IMR-90 (cell line): ENCODE measurements around the gene NET1. TPM values are rescaled to one million over a fixed set of nuclear protein-coding genes. Genes with fewer than 3 reads are reported as not detected.

Experiments
- ATAC-seq: fragments of 200-7000 bp; cut with Tn5 transposase; 2 replicates; pipeline ENCODE4 v1.9.1; 2020; ENCODE audit warnings: low read depth, mild to moderate bottlenecking, moderate library complexity
- BruUV-seq: library from RNA; stranded (reverse); fragments of 400-500 nt; replicated peaks from 2 replicates; lab custom pipeline; 2021; lab: Mats Ljungman, UMichigan
- CTCF ChIA-PET: fragments of 300-600 bp; formaldehyde crosslinking; extraction: SDS; loops from one replicate; lab custom pipeline; 2021; ENCODE audit warnings: antibody characterized with exemption; lab: Yijun Ruan, JAX
- POLR2A ChIA-PET: fragments of 300-600 bp; sonication (Branson Sonifier 250); formaldehyde crosslinking; loops from one replicate; lab custom pipeline; 2022; ENCODE audit warnings: antibody characterized with exemption; ENCODE audit not compliant: unreplicated experiment; lab: Charles Lee
- DNase-seq: peaks from one replicate; pipeline ENCODE4 v3.0.0; 2013
- H2AFZ ChIP-seq: replicated peaks from 2 replicates; pipeline ENCODE3; 2013; ENCODE audit warnings: low read length, mild to moderate bottlenecking; ENCODE audit not compliant: poor library complexity
- H2AK5ac ChIP-seq: 2 replicates; pipeline ENCODE4 v1.6.1; 2013; ENCODE audit warnings: low read depth, low read length, inconsistent platforms
- H2AK9ac ChIP-seq: replicated peaks from 2 replicates; pipeline ENCODE3; 2013; ENCODE audit warnings: mild to moderate bottlenecking, low read depth, low read length, moderate library complexity; ENCODE audit not compliant: poor library complexity
- H2BK120ac ChIP-seq: 2 replicates; pipeline ENCODE4 v1.6.1; 2013; ENCODE audit warnings: low read depth, low read length, inconsistent platforms
- H2BK15ac ChIP-seq: 3 replicates; pipeline ENCODE4 v1.6.1; 2013; ENCODE audit warnings: low read depth, low read length, inconsistent platforms
- H2BK20ac ChIP-seq: 2 replicates; pipeline ENCODE4 v1.6.1; 2013; ENCODE audit warnings: low read depth, mild to moderate bottlenecking, inconsistent platforms, low read length, moderate library complexity
- H2BK5ac ChIP-seq: 2 replicates; pipeline ENCODE4 v1.6.1; 2013; ENCODE audit warnings: mild to moderate bottlenecking, low read depth, low read length, inconsistent platforms; ENCODE audit not compliant: poor library complexity, severe bottlenecking
- H3K14ac ChIP-seq: replicated peaks from 2 replicates; pipeline ENCODE4 v1.6.1; 2013; ENCODE audit warnings: low read depth, low read length, inconsistent platforms
- H3K18ac ChIP-seq: 2 replicates; pipeline ENCODE4 v1.6.1; 2013; ENCODE audit warnings: low read depth, low read length, control low read depth
- H3K23ac ChIP-seq: 2 replicates; pipeline ENCODE4 v1.6.1; 2013; ENCODE audit warnings: low read depth, low read length, inconsistent platforms
- H3K27ac ChIP-seq: 2 replicates; pipeline ENCODE4 v1.5.1; 2013; ENCODE audit warnings: mild to moderate bottlenecking, control low read depth, low read length; ENCODE audit not compliant: insufficient read depth
- H3K27me3 ChIP-seq: 2 replicates; pipeline ENCODE4 v1.6.1; 2013; ENCODE audit warnings: low read length; ENCODE audit not compliant: control insufficient read depth, insufficient read depth
- H3K36me3 ChIP-seq: 2 replicates; pipeline ENCODE4 v1.6.1; 2013; ENCODE audit warnings: low read length, mixed read lengths; ENCODE audit not compliant: control insufficient read depth, insufficient read depth
- H3K4ac ChIP-seq: 2 replicates; pipeline ENCODE4 v1.6.1; 2013; ENCODE audit warnings: low read depth, low read length, inconsistent platforms
- H3K4me1 ChIP-seq: 2 replicates; pipeline ENCODE4 v1.6.1; 2013; ENCODE audit warnings: low read length, mixed read lengths; ENCODE audit not compliant: control insufficient read depth, insufficient read depth
- H3K4me2 ChIP-seq: 2 replicates; pipeline ENCODE4 v1.6.1; 2013; ENCODE audit warnings: low read depth, mild to moderate bottlenecking, control low read depth, low read length, moderate library complexity
- H3K4me3 ChIP-seq: 2 replicates; pipeline ENCODE4 v1.5.1; 2013; ENCODE audit warnings: low read depth, mild to moderate bottlenecking, control low read depth, low read length, moderate library complexity; ENCODE audit not compliant: insufficient read depth
- H3K56ac ChIP-seq: 2 replicates; pipeline ENCODE4 v1.6.1; 2013; ENCODE audit warnings: low read length, inconsistent platforms; ENCODE audit not compliant: insufficient read depth; ENCODE audit errors: extremely low read depth
- H3K79me1 ChIP-seq, 2 experiments: 2 replicates each; pipeline ENCODE4 v1.6.1; 2013; ENCODE audit warnings: low read length in 2 of 2, inconsistent platforms in 1 of 2, low read depth in 1 of 2
- H3K9ac ChIP-seq: 2 replicates; pipeline ENCODE4 v1.6.1; 2013; ENCODE audit warnings: low read depth, low read length, control low read depth
- H3K9me1 ChIP-seq: 2 replicates; pipeline ENCODE4 v1.6.1; 2013; ENCODE audit warnings: low read length, inconsistent platforms; ENCODE audit not compliant: insufficient read depth
- H3K9me3 ChIP-seq: 2 replicates; pipeline ENCODE4 v1.6.1; 2013; ENCODE audit warnings: low read length; ENCODE audit not compliant: control insufficient read depth, insufficient read depth
- H4K20me1 ChIP-seq: 2 replicates; pipeline ENCODE4 v1.6.1; 2013; ENCODE audit warnings: low read length, inconsistent platforms; ENCODE audit not compliant: insufficient read depth
- H4K5ac ChIP-seq: 2 replicates; pipeline ENCODE4 v1.6.1; 2013; ENCODE audit warnings: mild to moderate bottlenecking, low read depth, low read length, control low read depth
- H4K8ac ChIP-seq, 2 experiments: 2 replicates each; pipeline ENCODE4 v1.6.1; 2013; ENCODE audit warnings: low read depth in 2 of 2, low read length in 2 of 2, control low read depth in 1 of 2, inconsistent platforms in 1 of 2
- H4K91ac ChIP-seq: 2 replicates; pipeline ENCODE4 v1.6.1; 2013; ENCODE audit warnings: low read depth, low read length, inconsistent platforms; ENCODE audit not compliant: insufficient read depth
- BHLHE40 ChIP-seq: fragments of 150-350 bp; IDR thresholded peaks from 2 replicates; pipeline ENCODE4 v1.6.1; 2016; ENCODE audit warnings: mild to moderate bottlenecking, low read depth, low read length
- CEBPB ChIP-seq: IDR thresholded peaks from 2 replicates; pipeline ENCODE4 v1.6.1; 2012; ENCODE audit warnings: low read depth, low read length, improper control_type of control experiment
- CHD1 ChIP-seq: IDR thresholded peaks from 2 replicates; pipeline ENCODE4 v1.6.1; 2012; ENCODE audit warnings: low read depth, low read length, improper control_type of control experiment
- FOS ChIP-seq: fragments of 150-350 bp; IDR thresholded peaks from 2 replicates; pipeline ENCODE4 v1.6.1; 2016; ENCODE audit warnings: low read depth, low read length
- MAFK ChIP-seq: IDR thresholded peaks from 2 replicates; pipeline ENCODE4 v1.6.1; 2012; ENCODE audit warnings: low read depth, low read length, improper control_type of control experiment
- MAZ ChIP-seq: IDR thresholded peaks from 2 replicates; pipeline ENCODE4 v1.6.1; 2012; ENCODE audit warnings: low read depth, mild to moderate bottlenecking, low read length, improper control_type of control experiment, moderate library complexity, borderline replicate concordance
- MXI1 ChIP-seq: IDR thresholded peaks from 2 replicates; pipeline ENCODE4 v1.6.1; 2012; ENCODE audit warnings: low read depth, mild to moderate bottlenecking, low read length, moderate library complexity, borderline replicate concordance
- NFE2L2 ChIP-seq: fragments of 150-350 bp; IDR thresholded peaks from 2 replicates; pipeline ENCODE4 v1.6.1; 2016; ENCODE audit warnings: low read depth, mild to moderate bottlenecking, low read length
- POLR2A ChIP-seq: IDR thresholded peaks from 2 replicates; pipeline ENCODE4 v1.6.1; 2012; ENCODE audit warnings: mild to moderate bottlenecking, low read depth, low read length
- RAD21 ChIP-seq: IDR thresholded peaks from 2 replicates; pipeline ENCODE4 v1.6.1; 2012; ENCODE audit warnings: low read length, improper control_type of control experiment
- RCOR1 ChIP-seq: IDR thresholded peaks from 2 replicates; pipeline ENCODE4 v1.6.1; 2012; ENCODE audit warnings: mild to moderate bottlenecking, low read length, improper control_type of control experiment; ENCODE audit not compliant: insufficient replicate concordance
- RFX5 ChIP-seq: IDR thresholded peaks from 2 replicates; pipeline ENCODE4 v1.8.0; 2012; ENCODE audit warnings: low read depth, mild to moderate bottlenecking, low read length, moderate library complexity
- SMC3 ChIP-seq: fragments of 150-350 bp; IDR thresholded peaks from 2 replicates; pipeline ENCODE4 v1.6.1; 2016; ENCODE audit warnings: low read depth, mild to moderate bottlenecking, antibody characterized with exemption, low read length, moderate library complexity
- WGBS, 2 experiments: methylation state at CpG; one replicate each; pipeline versions ENCODE4 v1.1.5 to v1.1.7; 2013; ENCODE audit warnings: missing lambda C conversion rate in 2 of 2; ENCODE audit not compliant: insufficient read length in 1 of 2; ENCODE audit errors: extremely low coverage in 2 of 2; 5-methylcytosine and 5-hydroxymethylcytosine counted together
- dilution Hi-C: fragments of 300-500 bp; cut with HindIII; formaldehyde crosslinking; loops from one replicate; pipeline ENCODE4 v1.14.3; 2018; ENCODE audit warnings: low sequenced_read_pairs; ENCODE audit not compliant: unreplicated experiment
- in situ Hi-C: fragments of 300-500 bp; cut with MboI; formaldehyde crosslinking; loops from 3 replicates; pipeline ENCODE4 v1.14.3; 2019; ENCODE audit warnings: low sequenced_read_pairs, inconsistent platforms, mixed read lengths
- intact Hi-C: fragments of 100-400 bp; cut with micrococcal nuclease; formaldehyde crosslinking; loops from 2 replicates; pipeline ENCODE4 v1.10.0; 2022
- polyA plus RNA-seq, 3 experiments: library from polyadenylated mRNA; depleted of rRNA; stranded (reverse); fragments of >200 nt; gene quantifications; 2 replicates each; pipeline ENCODE4 v1.2.3, GENCODE V29; 2012; ENCODE audit warnings: low replicate concordance in 1 of 3
- total RNA-seq: library from RNA; depleted of rRNA; stranded (reverse); fragments of >200 nt; gene quantifications from 2 replicates; pipeline ENCODE4 v1.2.3, GENCODE V29; 2012
- TF ChIP-seq, protein P1 (sequence below): conservative IDR thresholded peaks from 2 replicates; pipeline ENCODE4 v1.5.1; 2012; ENCODE audit warnings: mild to moderate bottlenecking, low read depth, low read length, improper control_type of control experiment
- TF ChIP-seq, protein P2 (sequence below): fragments of 150-350 bp; IDR thresholded peaks from 2 replicates; pipeline ENCODE4 v1.6.1; 2017; ENCODE audit warnings: mild to moderate bottlenecking, antibody characterized with exemption, low read length, low read depth
- TF ChIP-seq, protein P3 (sequence below): fragments of 150-350 bp; IDR thresholded peaks from 2 replicates; pipeline ENCODE4 v1.6.1; 2016; ENCODE audit warnings: low read depth, mild to moderate bottlenecking, low read length, moderate library complexity, borderline replicate concordance

Gene NET1
- total and polyA plus RNA-seq, 2 of the 4 experiments (the other 2 are of a cell fraction) = 20.0 to 54.7 TPM

DNA sequence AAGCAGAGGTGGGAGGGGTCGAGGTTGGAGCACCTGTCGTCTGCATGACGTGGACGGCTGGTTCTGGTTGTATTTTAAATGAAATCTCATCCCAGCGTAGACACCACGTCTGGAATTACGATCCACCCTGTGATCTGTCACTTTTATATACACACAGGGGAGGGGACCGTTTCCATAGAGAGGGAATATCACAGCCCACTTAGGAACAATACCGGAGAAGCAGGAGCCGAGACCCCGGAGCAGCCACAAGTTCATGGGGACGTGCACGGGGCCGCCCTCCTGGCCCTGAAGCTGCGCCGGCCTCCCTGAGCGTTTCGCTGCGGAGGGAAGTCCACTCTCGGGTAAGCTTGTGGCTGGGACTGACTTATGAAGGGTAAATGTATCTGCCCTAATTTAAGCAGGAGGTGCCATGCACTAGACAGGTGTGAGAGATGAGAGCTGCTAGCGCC, 47.4 kb upstream of the NET1 start, which contains the start of gene UCN3:
Gene UCN3, plus strand, starts transcription at position 77 of the 449 bp plus-strand sequence. CDS start 8,755 bp downstream, outside the sequence.
- Histone ChIP-seq H3K9me3 (no peaks in the 10 kb centered on the region), H2BK15ac (no peak within 1 kb of the TSS), H3K14ac (no peak within 1 kb of the TSS), H3K18ac (no peak within 1 kb of the TSS), H3K56ac (no peak within 1 kb of the TSS), H2AFZ (no peak within 1 kb of the TSS), H3K27ac (no peak within 1 kb of the TSS), H2BK20ac (no peak within 1 kb of the TSS), H2AK5ac (no peak within 1 kb of the TSS), H3K27me3 (peaks cover 7% of the 10 kb centered on the region), H2BK5ac (no peak within 1 kb of the TSS), H3K4me1 (no peaks in the 10 kb centered on the region), H3K9me1 (no peaks in the 10 kb centered on the region), H2BK120ac (no peak within 1 kb of the TSS), H3K4me2 (no peak within 1 kb of the TSS), H2AK9ac (no peak within 1 kb of the TSS), H4K5ac (no peak within 1 kb of the TSS), H3K23ac (no peak within 1 kb of the TSS), H4K8ac (no peak within 1 kb of the TSS), H4K91ac (no peak within 1 kb of the TSS), H4K20me1 (no peaks in the 10 kb centered on the region), H3K36me3 (no peaks in the 10 kb centered on the region), H3K4ac (no peak within 1 kb of the TSS), H3K79me1 (no peaks in the 10 kb centered on the region), H3K9ac (no peak within 1 kb of the TSS), H3K4me3 (no peak within 1 kb of the TSS)
- in situ Hi-C loops = no loop called here
- dilution Hi-C loops = no loop called here
- ChIA-PET CTCF (no interaction called here), POLR2A (no interaction called here)
- intact Hi-C loops = no loop called here
- WGBS, 2 experiments = no CpG with 5 or more reads among the region's 21 CpGs
- no TSS peak for BruUV-seq
- TF ChIP-seq NFE2L2 = no peak
- TF ChIP-seq RAD21 = no peak
- TF ChIP-seq, protein P1, sequence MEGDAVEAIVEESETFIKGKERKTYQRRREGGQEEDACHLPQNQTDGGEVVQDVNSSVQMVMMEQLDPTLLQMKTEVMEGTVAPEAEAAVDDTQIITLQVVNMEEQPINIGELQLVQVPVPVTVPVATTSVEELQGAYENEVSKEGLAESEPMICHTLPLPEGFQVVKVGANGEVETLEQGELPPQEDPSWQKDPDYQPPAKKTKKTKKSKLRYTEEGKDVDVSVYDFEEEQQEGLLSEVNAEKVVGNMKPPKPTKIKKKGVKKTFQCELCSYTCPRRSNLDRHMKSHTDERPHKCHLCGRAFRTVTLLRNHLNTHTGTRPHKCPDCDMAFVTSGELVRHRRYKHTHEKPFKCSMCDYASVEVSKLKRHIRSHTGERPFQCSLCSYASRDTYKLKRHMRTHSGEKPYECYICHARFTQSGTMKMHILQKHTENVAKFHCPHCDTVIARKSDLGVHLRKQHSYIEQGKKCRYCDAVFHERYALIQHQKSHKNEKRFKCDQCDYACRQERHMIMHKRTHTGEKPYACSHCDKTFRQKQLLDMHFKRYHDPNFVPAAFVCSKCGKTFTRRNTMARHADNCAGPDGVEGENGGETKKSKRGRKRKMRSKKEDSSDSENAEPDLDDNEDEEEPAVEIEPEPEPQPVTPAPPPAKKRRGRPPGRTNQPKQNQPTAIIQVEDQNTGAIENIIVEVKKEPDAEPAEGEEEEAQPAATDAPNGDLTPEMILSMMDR = no peak
- no peak for TF ChIP-seq RCOR1
- TF ChIP-seq RFX5 = no peak
- no peak for TF ChIP-seq MAFK
- no peak for TF ChIP-seq CHD1
- TF ChIP-seq, protein P2, sequence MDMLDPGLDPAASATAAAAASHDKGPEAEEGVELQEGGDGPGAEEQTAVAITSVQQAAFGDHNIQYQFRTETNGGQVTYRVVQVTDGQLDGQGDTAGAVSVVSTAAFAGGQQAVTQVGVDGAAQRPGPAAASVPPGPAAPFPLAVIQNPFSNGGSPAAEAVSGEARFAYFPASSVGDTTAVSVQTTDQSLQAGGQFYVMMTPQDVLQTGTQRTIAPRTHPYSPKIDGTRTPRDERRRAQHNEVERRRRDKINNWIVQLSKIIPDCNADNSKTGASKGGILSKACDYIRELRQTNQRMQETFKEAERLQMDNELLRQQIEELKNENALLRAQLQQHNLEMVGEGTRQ = no peak
- TF ChIP-seq SMC3 = no peak
- TF ChIP-seq BHLHE40 = no peak
- TF ChIP-seq MAZ = no peak
- TF ChIP-seq POLR2A = no peak
- TF ChIP-seq, protein P3, sequence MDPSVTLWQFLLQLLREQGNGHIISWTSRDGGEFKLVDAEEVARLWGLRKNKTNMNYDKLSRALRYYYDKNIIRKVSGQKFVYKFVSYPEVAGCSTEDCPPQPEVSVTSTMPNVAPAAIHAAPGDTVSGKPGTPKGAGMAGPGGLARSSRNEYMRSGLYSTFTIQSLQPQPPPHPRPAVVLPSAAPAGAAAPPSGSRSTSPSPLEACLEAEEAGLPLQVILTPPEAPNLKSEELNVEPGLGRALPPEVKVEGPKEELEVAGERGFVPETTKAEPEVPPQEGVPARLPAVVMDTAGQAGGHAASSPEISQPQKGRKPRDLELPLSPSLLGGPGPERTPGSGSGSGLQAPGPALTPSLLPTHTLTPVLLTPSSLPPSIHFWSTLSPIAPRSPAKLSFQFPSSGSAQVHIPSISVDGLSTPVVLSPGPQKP = no peak
- no peak for TF ChIP-seq MXI1
- TF ChIP-seq FOS = no peak
- TF ChIP-seq CEBPB = no peak
- ATAC-seq (no peak), DNase-seq (no peak)
